ENCODE results near the gene NDUFA12. TPM values are rescaled to one million over a fixed set of nuclear protein-coding genes. Genes with fewer than 3 reads are reported as not detected.

The NDUFA12 gene
- total RNA-seq = 10 to 100 TPM; 63.5 to 67.1 TPM

- no peaks in the 10 kb centered on the region for H3K36me3 ChIP-seq
- peaks cover 3 to 11% of the 10 kb centered on the region in 2 donors for H3K4me1 ChIP-seq (ENCODE audit: control insufficient read depth in 1 of 2, low read depth in 2 of 2)
- H3K27ac ChIP-seq = peak within 1 kb of the TSS; percentile 44 to 65
- DNase-seq (ENCODE audit: low spot score) (peak; percentile 80), ATAC-seq (ENCODE audit: insufficient number of reproducible peaks, low FRiP score, low read depth) (peak; percentile 79)
- TF ChIP-seq CTCF (IDR thresholded peaks at IDR 0.05) = no peak
- peaks cover 6% of the 10 kb centered on the region for H3K9me3 ChIP-seq
- peak within 1 kb of the TSS; percentile 78 for H3K4me3 ChIP-seq
- no peaks in the 10 kb centered on the region for H3K27me3 ChIP-seq (replicated peaks; ENCODE audit: insufficient read depth)
Measured at GRCh38 chr12:95003213-95003920, at the start of gene NDUFA12. TSS of gene NDUFA12 (minus strand) at chr12:95003697. CDS start at chr12:95003680, 17 bp downstream.

DNA sequence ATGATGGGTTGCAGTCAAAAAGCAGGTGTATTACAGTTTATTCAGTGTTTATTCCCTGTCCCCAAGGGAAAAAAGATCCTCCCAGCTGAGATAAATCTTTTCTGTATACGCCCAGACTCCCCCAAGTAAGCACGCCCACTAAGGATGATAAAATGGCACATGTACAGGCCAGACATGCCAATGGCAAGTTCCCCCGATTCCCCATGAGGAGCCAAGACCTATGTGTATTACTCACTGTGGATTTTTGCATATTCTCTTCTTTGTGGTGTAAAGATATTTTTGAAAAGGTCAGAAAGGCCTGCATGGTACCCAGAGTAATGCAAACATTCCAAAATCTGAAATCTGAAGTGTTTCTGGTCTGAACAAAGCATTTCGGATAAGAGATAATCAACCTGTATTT is 47.7 kb upstream of the NDUFA12 start:
- TF ChIP-seq CTCF (IDR thresholded peaks at IDR 0.05) = no peak
- Histone ChIP-seq H3K4me1 (ENCODE audit: control insufficient read depth in 1 of 2, low read depth in 2 of 2) (no peaks in the 10 kb centered on the region), H3K9me3 (no peaks in the 10 kb centered on the region), H3K27me3 (replicated peaks; ENCODE audit: insufficient read depth) (no peaks in the 10 kb centered on the region), H3K27ac (no peak overlapping the region), H3K36me3 (peaks cover 32% of the 10 kb centered on the region), H3K4me3 (no peak overlapping the region)
- ATAC-seq (ENCODE audit: insufficient number of reproducible peaks, low FRiP score, low read depth) = no peak
- no peak for DNase-seq (ENCODE audit: low spot score)

DNA sequence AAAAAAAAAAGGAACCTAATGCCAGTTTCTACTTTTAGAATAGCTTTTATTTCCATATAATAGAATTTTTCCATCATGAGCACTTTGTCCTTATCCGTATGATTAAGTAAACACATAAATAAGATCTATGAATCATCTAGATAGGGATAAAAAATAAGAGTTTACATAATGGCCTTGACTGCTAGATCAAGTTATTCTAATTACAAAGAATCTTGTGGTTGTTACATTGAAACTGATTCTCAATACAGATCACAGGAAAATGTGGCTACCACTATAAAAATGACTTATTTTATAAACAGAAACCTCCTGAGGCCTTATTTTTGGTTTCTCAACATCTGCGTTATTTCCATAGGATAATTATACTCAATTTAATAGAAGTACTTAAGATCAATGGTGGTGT is 34.4 kb upstream of the NDUFA12 start:
- DNase-seq (ENCODE audit: low spot score) (no peak), ATAC-seq (ENCODE audit: insufficient number of reproducible peaks, low FRiP score, low read depth) (no peak)
- no peak for TF ChIP-seq CTCF (IDR thresholded peaks at IDR 0.05)
- peaks cover 6% of the 10 kb centered on the region for H3K36me3 ChIP-seq
- H3K9me3 ChIP-seq = no peaks in the 10 kb centered on the region
- H3K27me3 ChIP-seq (replicated peaks; ENCODE audit: insufficient read depth) = no peaks in the 10 kb centered on the region
- H3K4me1 ChIP-seq (ENCODE audit: control insufficient read depth in 1 of 2, low read depth in 2 of 2) = no peaks in the 10 kb centered on the region
- no peak overlapping the region for H3K4me3 ChIP-seq
- H3K27ac ChIP-seq = no peak overlapping the region

GRCh38 chr12:95034750-95035149 is 31.3 kb upstream of the NDUFA12 start:
- no peak for TF ChIP-seq CTCF (IDR thresholded peaks at IDR 0.05)
- H3K27me3 ChIP-seq (replicated peaks; ENCODE audit: insufficient read depth) = no peaks in the 10 kb centered on the region
- ATAC-seq (ENCODE audit: insufficient number of reproducible peaks, low FRiP score, low read depth) = no peak
- H3K27ac ChIP-seq = no peak overlapping the region
- DNase-seq (ENCODE audit: low spot score) = no peak
- H3K9me3 ChIP-seq = no peaks in the 10 kb centered on the region
- H3K4me1 ChIP-seq (ENCODE audit: control insufficient read depth in 1 of 2, low read depth in 2 of 2) = no peaks in the 10 kb centered on the region
- peaks cover 8% of the 10 kb centered on the region for H3K36me3 ChIP-seq
- H3K4me3 ChIP-seq = no peak overlapping the region

- ATAC-seq (ENCODE audit: insufficient number of reproducible peaks, low FRiP score, low read depth) = no peak
- H3K4me3 ChIP-seq = no peak overlapping the region
- DNase-seq (ENCODE audit: low spot score) = no peak
- no peak overlapping the region for H3K27ac ChIP-seq
- H3K9me3 ChIP-seq = no peaks in the 10 kb centered on the region
- peaks cover 11% of the 10 kb centered on the region for H3K36me3 ChIP-seq
- H3K27me3 ChIP-seq (replicated peaks; ENCODE audit: insufficient read depth) = no peaks in the 10 kb centered on the region
- H3K4me1 ChIP-seq (ENCODE audit: control insufficient read depth in 1 of 2, low read depth in 2 of 2) = no peaks in the 10 kb centered on the region
- TF ChIP-seq CTCF (IDR thresholded peaks at IDR 0.05) = no peak
Measured at GRCh38 chr12:95022477-95022876, 19.0 kb upstream of the NDUFA12 start.
